Trophoblast cell (in vitro differentiated cells and primary cell): ENCODE results near the gene KSR1.
"Not testable (repeated sequence)": the region's sequence is repeated elsewhere in the genome, so short reads cannot be mapped to it uniquely, and the experiment has no call there.

Experiments
- DNase-seq, 2 donors: peaks; one replicate each; pipeline ENCODE4 v3.0.0-alpha.2; 2016
- H2AFZ ChIP-seq: 2 replicates; pipeline ENCODE4 v1.6.1; 2013; ENCODE audit warnings: low read length, moderate library complexity, mild to moderate bottlenecking; ENCODE audit not compliant: insufficient read depth, poor library complexity
- H2AK5ac ChIP-seq: 2 replicates; pipeline ENCODE4 v1.6.1; 2013; ENCODE audit warnings: mild to moderate bottlenecking, low read length
- H2BK120ac ChIP-seq: 2 replicates; pipeline ENCODE4 v1.6.1; 2013; ENCODE audit warnings: low read length, mild to moderate bottlenecking, moderate library complexity; ENCODE audit not compliant: insufficient read depth, poor library complexity
- H2BK12ac ChIP-seq: 2 replicates; pipeline ENCODE4 v1.6.1; 2013; ENCODE audit warnings: mild to moderate bottlenecking, low read length, moderate library complexity
- H2BK5ac ChIP-seq: 2 replicates; pipeline ENCODE4 v1.6.1; 2013; ENCODE audit warnings: low read length, low read depth, moderate library complexity, mild to moderate bottlenecking; ENCODE audit not compliant: poor library complexity
- H3K14ac ChIP-seq: 2 replicates; pipeline ENCODE4 v1.6.1; 2013; ENCODE audit warnings: mild to moderate bottlenecking, low read length
- H3K18ac ChIP-seq: 2 replicates; pipeline ENCODE4 v1.6.1; 2013; ENCODE audit warnings: mild to moderate bottlenecking, low read length
- H3K23ac ChIP-seq: 2 replicates; pipeline ENCODE4 v1.6.1; 2013; ENCODE audit warnings: low read length
- H3K27ac ChIP-seq: 2 replicates; pipeline ENCODE4 v1.5.1; 2013; ENCODE audit warnings: low read depth, mild to moderate bottlenecking, inconsistent platforms, low read length, moderate library complexity
- H3K27me3 ChIP-seq: 2 replicates; pipeline ENCODE4 v1.6.1; 2013; ENCODE audit warnings: inconsistent platforms, mild to moderate bottlenecking, low read length, moderate library complexity; ENCODE audit not compliant: insufficient read depth
- H3K36me3 ChIP-seq, 2 experiments: 1 replicate in 1 of 2; 2 replicates in 1 of 2; pipeline ENCODE4 v1.6.1; 2013; ENCODE audit warnings: low read length in 2 of 2, mild to moderate bottlenecking in 2 of 2, moderate library complexity in 1 of 2; ENCODE audit not compliant: insufficient read depth in 2 of 2, control insufficient read depth in 1 of 2
- H3K4ac ChIP-seq: 2 replicates; pipeline ENCODE4 v1.6.1; 2013; ENCODE audit warnings: low read depth, mild to moderate bottlenecking, low read length, moderate library complexity
- H3K4me1 ChIP-seq, 2 experiments: 1 replicate in 1 of 2; 2 replicates in 1 of 2; pipeline ENCODE4 v1.6.1; 2013; ENCODE audit warnings: low read length in 2 of 2, mild to moderate bottlenecking in 2 of 2, moderate library complexity in 1 of 2; ENCODE audit not compliant: insufficient read depth in 2 of 2, control insufficient read depth in 1 of 2
- H3K4me2 ChIP-seq: 2 replicates; pipeline ENCODE4 v1.6.1; 2013; ENCODE audit warnings: inconsistent platforms, mild to moderate bottlenecking, low read length, moderate library complexity
- H3K4me3 ChIP-seq: 2 replicates; pipeline ENCODE4 v1.5.1; 2013; ENCODE audit warnings: mild to moderate bottlenecking, low read depth, low read length, inconsistent platforms
- H3K79me1 ChIP-seq: one replicate; pipeline ENCODE4 v1.6.1; 2013; ENCODE audit warnings: low read length
- H3K79me2 ChIP-seq: 2 replicates; pipeline ENCODE4 v1.6.1; 2013; ENCODE audit warnings: low read length, mild to moderate bottlenecking; ENCODE audit not compliant: control insufficient read depth, insufficient read depth, poor library complexity
- H3K9ac ChIP-seq: 2 replicates; pipeline ENCODE4 v1.6.1; 2013; ENCODE audit warnings: mild to moderate bottlenecking, low read length
- H3K9me3 ChIP-seq: 2 replicates; pipeline ENCODE4 v1.6.1; 2013; ENCODE audit warnings: low read depth, mild to moderate bottlenecking, control low read depth, inconsistent platforms, low read length; ENCODE audit not compliant: insufficient read depth
- H4K12ac ChIP-seq: 2 replicates; pipeline ENCODE4 v1.6.1; 2013; ENCODE audit warnings: low read depth, mild to moderate bottlenecking, low read length, moderate library complexity
- H4K8ac ChIP-seq: 2 replicates; pipeline ENCODE4 v1.6.1; 2013; ENCODE audit warnings: low read depth, mild to moderate bottlenecking, low read length, moderate library complexity
- H4K91ac ChIP-seq: one replicate; pipeline ENCODE4 v1.6.1; 2013; ENCODE audit warnings: low read depth, mild to moderate bottlenecking, low read length, moderate library complexity
- WGBS: extraction: QIAGEN DNeasy Blood & Tissue Kit; methylation state at CpG from one replicate; pipeline ENCODE4 v1.1.7; 2013; ENCODE audit warnings: missing lambda C conversion rate; ENCODE audit not compliant: insufficient read length, insufficient coverage; ENCODE audit errors: extremely low coverage; 5-methylcytosine and 5-hydroxymethylcytosine counted together

KSR1 gene

GRCh38 chr17:27423651-27424050 is 32.6 kb upstream of the KSR1 start:
- Histone ChIP-seq H3K9ac (no peak overlapping the region), H4K91ac (no peak overlapping the region), H3K4me3 (no peak overlapping the region), H3K14ac (no peak overlapping the region), H3K4me2 (no peak overlapping the region), H4K12ac (no peak overlapping the region), H3K9me3 (peaks cover 2% of the 10 kb centered on the region), H3K23ac (no peak overlapping the region), H3K27me3 (no peaks in the 10 kb centered on the region), H2BK12ac (no peak overlapping the region), H3K4ac (no peak overlapping the region), H3K4me1 (no peaks in the 10 kb centered on the region), H3K79me1 (no peaks in the 10 kb centered on the region), H2AK5ac (no peak overlapping the region), H2BK5ac (no peak overlapping the region), H3K27ac (no peak overlapping the region), H4K8ac (no peak overlapping the region), H2AFZ (no peak overlapping the region), H3K36me3 (no peaks in the 10 kb centered on the region), H2BK120ac (no peak overlapping the region), H3K79me2 (no peaks in the 10 kb centered on the region), H3K18ac (no peak overlapping the region)
- no peak for DNase-seq
- no CpG with 5 or more reads among the region's 3 CpGs for WGBS

- Histone ChIP-seq H3K79me1 (no peaks in the 10 kb centered on the region), H3K9me3 (peaks cover 2% of the 10 kb centered on the region), H2BK120ac (no peak overlapping the region), H4K12ac (no peak overlapping the region), H3K9ac (no peak overlapping the region), H3K27me3 (no peaks in the 10 kb centered on the region), H4K91ac (no peak overlapping the region), H2AFZ (no peak overlapping the region), H3K36me3 (no peaks in the 10 kb centered on the region), H2BK5ac (no peak overlapping the region), H3K23ac (no peak overlapping the region), H3K14ac (no peak overlapping the region), H3K27ac (no peak overlapping the region), H3K4ac (no peak overlapping the region), H4K8ac (no peak overlapping the region), H2AK5ac (no peak overlapping the region), H2BK12ac (no peak overlapping the region), H3K4me1 (no peaks in the 10 kb centered on the region), H3K79me2 (no peaks in the 10 kb centered on the region), H3K4me2 (no peak overlapping the region), H3K18ac (no peak overlapping the region), H3K4me3 (no peak overlapping the region)
- DNase-seq = no peak
- WGBS = no CpG with 5 or more reads among the region's 10 CpGs
Measured at GRCh38 chr17:27424516-27424915, 31.7 kb upstream of the KSR1 start.

- H3K79me1 ChIP-seq = no peaks in the 10 kb centered on the region
- H3K14ac ChIP-seq = no peak overlapping the region
- no peak for DNase-seq
- H4K12ac ChIP-seq = no peak overlapping the region
- H3K9me3 ChIP-seq = peaks cover 2% of the 10 kb centered on the region
- no peaks in the 10 kb centered on the region for H3K27me3 ChIP-seq
- H2BK12ac ChIP-seq = no peak overlapping the region
- H3K4me1 ChIP-seq = no peaks in the 10 kb centered on the region
- no peak overlapping the region for H3K23ac ChIP-seq
- H2BK120ac ChIP-seq = no peak overlapping the region
- no peak overlapping the region for H4K8ac ChIP-seq
- no peak overlapping the region for H2BK5ac ChIP-seq
- H3K79me2 ChIP-seq = no peaks in the 10 kb centered on the region
- H3K9ac ChIP-seq = no peak overlapping the region
- H3K4me2 ChIP-seq = no peak overlapping the region
- no peaks in the 10 kb centered on the region for H3K36me3 ChIP-seq
- H3K18ac ChIP-seq = no peak overlapping the region
- no peak overlapping the region for H3K27ac ChIP-seq
- no peak overlapping the region for H2AK5ac ChIP-seq
- no peak overlapping the region for H4K91ac ChIP-seq
- no peak overlapping the region for H2AFZ ChIP-seq
- no peak overlapping the region for H3K4ac ChIP-seq
- no peak overlapping the region for H3K4me3 ChIP-seq
- no CpG with 5 or more reads among the region's 8 CpGs for WGBS
Measured at GRCh38 chr17:27424941-27425340, 31.3 kb upstream of the KSR1 start.

- H3K18ac ChIP-seq, H3K27me3 ChIP-seq, H3K9ac ChIP-seq, H4K8ac ChIP-seq, H3K4me1 ChIP-seq, H2AK5ac ChIP-seq, H3K4me2 ChIP-seq, H2BK5ac ChIP-seq, H3K4ac ChIP-seq, H3K27ac ChIP-seq, H3K23ac ChIP-seq, H3K9me3 ChIP-seq, H4K91ac ChIP-seq, H2AFZ ChIP-seq, H3K14ac ChIP-seq, H3K79me2 ChIP-seq, H2BK12ac ChIP-seq, H4K12ac ChIP-seq, H2BK120ac ChIP-seq, H3K79me1 ChIP-seq, H3K36me3 ChIP-seq, DNase-seq, H3K4me3 ChIP-seq: not testable (repeated sequence)
- no CpG with 5 or more reads among the region's 6 CpGs for WGBS
Measured at GRCh38 chr17:27425571-27425970, 30.7 kb upstream of the KSR1 start.
